HT1080 (cell line): ENCODE measurements around the gene LRCOL1. TPM values are rescaled to one million over a fixed set of nuclear protein-coding genes. Genes with fewer than 3 reads are reported as not detected.
"Not testable (repeated sequence)": the region's sequence is repeated elsewhere in the genome, so short reads cannot be mapped to it uniquely, and the experiment has no call there.

Source experiments
- DNase-seq: peaks from one replicate; pipeline ENCODE4 v3.0.0-alpha.2; 2015; ENCODE audit warnings: low read depth
- total RNA-seq: library from RNA; depleted of rRNA; stranded (reverse); fragments of >200 nt; shearing (Covaris generic); gene quantifications from 2 replicates; pipeline ENCODE4 v1.2.3, GENCODE V29; 2014

Gene LRCOL1
- total RNA-seq, 1 experiment from 2014 or later: not detected

DNA sequence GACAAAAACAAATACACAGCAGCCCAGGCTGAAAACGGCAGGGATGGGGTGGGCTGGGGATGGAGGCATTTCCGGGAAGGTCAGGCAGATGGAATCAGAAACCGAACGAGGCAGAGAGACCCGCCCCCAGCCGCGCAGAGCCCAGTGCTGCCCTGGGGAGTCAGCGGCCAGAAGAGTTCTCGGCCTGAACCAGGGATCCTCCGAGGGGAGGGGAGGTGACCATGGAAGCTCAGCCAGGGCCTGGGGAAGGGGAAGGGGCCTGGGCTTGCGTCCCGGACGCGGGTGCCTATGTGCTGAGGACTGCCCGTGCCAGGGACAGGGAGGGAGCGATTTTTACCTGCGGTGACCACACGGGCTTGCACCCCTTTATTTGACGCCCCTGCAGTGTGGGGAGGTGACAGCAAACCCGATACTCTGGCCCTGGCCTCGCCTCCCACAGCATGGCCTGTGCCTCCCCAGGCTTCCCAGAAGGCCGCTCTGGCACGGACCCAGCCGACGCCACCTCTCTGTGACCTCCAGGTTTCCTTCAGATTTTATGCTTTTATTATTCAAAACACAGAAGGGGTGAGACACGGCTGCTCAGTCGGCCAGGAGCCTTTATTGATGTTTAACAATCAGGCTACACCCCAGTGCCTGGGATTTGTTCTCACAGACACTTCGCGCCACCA lies 7.7 kb downstream of the LRCOL1 start:
- no peak for DNase-seq

DNA sequence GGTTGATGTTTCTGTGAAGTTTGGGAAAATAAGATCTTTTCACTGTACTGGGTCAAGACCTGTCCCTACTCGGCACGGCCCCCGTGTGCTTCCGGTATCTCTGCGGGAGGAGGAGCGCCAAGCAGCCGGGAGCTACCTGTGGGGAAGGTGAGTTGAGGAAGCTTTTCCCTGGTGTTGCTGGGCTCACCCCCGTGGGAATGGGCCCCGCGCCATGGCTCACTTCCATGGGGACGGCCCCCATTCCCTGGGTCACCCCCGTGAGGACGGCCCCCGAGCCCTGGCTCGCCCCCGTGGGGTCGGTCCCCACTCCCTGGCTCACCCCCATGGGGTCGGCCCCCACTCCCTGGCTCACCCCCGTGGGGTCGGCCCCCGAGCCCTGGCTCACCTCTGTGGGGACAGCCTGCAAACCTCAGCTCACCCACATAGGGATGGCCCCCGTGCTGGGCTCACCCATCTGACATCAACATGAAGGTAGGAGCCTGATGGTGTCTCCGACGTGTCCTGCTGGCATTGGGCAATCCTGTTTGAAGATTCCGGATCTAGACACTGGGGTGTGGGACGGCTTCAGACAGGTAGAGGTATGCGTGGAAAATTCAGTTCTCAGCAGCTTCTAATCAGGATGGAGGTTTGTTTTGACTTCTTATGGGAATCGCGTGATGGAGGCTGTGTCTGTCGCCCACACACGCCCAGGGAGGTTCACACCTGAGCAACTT lies 9.1 kb downstream of the LRCOL1 start:
- no peak for DNase-seq

DNA sequence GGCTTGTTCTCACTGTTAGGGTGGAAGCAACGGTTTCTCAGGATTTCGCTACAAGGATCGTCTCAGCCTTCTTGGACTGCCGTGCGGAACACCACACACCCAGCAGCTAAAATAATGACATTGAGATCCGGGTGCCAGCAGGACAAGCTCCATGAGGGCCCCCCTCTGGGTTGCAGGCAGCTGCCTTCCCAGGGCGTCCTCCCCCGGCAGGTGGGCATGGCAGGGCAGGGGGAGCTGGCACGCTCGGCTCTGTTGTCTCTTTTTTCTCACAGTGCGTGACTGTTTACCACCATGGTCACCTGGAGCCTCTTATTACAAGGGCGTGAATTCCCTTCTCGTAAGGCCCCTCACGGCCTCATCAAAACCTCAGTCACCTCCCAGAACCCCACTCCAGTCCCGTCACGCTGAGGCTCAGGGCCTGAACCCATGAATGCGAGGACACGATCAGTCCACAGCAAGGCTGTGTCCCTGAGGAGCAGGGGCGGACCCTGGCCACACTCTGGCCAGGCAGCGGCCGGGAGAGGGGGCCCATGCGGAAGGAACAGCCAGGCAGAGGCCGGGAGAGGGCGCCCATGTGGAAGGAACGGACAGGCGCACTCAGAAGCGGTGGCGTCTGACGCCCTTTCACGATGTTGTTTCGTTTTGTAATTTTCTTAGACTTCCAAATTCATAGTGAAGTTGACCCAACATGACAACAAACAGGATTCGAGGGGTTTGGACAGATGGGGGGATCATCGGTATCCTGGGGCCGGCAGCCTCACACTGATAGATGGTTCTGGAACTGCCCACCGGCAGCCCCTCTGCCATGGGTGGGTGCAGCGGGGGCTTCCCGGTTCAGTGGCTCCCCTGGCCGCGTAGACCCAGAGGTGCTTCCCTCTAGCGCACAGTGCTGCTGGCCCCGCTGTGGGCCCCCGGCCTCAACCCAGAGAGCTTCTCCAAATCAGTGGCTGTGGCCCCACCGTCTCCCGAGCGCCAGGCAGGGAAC lies 10.0 kb downstream of the LRCOL1 start:
- peak; percentile 59 for DNase-seq

DNA sequence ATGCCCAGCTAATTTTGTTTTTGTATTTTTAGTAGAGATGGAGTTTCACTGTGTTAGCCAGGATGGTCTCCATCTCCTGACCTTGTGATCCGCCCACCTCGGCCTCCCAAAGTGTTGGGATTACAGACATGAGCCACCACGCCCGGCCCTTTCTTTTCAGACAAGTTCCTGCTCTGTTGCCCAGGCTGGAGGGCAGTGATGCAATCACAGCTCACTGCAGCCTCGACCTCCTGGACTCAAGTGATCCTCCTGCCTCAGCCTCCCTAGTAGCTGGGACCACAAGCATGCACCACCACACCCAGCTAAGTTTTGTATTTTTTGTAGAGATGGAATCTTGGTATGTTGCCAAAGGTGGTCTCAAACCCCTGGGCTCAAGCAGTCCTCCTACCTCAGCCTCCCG lies 10.9 kb downstream of the LRCOL1 start:
- DNase-seq: not testable (repeated sequence)

DNA sequence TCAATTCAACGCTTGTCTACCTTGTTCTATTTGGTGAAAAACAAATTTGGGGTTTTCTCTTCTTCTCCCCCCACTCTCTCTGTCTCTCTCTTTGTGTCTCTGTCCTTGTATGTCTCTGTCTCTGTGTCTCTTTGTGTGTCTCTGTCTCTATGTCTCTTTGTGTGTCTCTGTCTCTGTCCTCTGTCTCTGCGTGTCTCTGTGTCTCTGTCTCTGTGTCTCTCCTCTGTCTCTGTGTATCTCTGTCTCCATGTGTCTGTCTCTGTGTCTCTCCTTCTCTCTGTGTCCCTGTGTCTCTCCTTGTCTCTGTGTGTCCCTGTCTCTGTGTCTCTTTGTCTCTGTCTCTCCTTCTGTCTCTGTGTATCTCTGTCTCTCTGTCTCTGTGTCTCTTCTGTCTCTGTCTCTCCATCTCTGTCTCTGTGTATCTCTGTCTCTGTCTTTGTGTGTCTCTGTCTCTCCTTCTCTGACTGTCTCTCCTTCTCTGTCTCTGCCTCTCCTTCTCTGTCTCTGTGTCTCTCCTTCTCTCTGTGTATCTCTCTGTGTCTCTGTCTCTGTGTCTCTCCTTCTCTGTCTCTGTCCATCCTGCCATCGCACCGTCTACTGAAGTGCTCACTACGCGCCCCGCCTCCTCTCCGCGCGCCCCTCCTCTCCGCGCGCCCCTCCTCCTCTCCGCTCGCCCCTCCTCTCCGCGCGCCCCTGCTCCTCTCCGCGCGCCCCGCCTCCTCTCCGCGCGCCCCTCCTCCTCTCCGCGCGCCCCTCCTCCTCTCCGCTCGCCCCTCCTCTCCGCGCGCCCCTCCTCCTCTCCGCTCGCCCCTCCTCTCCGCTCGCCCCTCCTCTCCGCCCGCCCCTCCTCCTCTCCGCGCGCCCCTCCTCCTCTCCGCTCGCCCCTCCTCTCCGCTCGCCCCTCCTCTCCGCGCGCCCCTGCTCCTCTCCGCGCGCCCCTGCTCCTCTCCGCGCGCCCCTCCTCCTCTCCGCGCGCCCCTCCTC lies 12.8 kb downstream of the LRCOL1 start:
- peak; percentile 30 for DNase-seq

DNA sequence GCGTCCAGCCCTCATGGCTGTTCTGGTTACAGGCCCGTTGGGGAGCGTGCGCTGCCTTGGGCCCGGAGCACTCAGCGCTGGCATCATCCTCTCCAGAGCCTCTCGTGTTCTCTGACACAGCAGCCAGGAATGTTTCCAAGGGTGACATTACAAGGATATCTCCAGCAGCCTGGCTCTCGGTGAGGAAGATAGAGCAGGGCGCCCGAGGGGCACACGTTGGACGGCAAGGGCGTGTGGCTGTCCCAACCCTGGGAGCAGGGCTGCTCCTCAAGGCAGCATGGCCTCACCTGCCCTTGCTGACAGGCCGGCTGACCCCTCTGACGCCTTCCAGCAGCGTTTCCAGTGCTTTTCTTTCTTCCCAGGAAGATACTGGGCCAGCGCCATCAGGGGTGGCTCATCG lies 14.4 kb downstream of the LRCOL1 start:
- DNase-seq: no peak

DNA sequence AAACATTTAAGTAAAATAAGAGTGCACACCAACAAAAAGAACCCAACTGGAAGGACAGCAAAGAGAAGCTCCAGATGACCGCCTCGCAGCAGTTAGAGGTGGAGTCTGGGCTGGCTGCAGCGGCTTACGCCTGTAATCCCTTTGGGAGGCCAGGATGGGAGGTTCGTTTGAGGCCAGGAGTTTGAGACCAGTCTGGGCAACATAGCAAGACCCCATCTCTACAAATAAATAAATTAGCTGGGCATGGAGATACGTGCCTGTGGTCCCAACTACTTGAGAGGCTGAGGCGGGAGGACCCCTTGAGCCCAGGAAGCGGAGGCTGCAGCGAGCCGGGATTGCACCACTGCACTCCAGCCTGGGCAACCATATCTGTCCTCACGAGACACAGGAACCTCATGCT lies 15.2 kb downstream of the LRCOL1 start:
- DNase-seq: no peak

DNA sequence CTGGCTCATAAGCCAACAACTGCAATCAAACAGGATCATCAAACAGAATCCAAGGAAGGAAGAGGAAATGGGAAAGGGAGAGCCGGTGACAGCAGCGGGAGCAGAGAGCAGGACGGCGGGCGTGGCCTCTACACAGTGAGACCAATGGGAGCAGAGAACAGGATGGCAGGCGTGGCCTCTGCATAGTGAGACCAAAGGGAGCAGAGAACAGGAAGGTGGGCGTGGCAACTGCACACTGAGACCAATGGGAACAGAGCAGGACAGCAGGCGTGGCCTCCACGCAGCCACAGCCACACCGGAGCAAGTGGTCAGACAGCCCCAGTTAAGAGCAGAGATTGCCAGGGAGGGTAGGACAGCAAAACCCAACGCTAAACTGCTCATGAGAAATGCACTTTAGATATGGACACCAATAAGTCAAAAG lies 16.4 kb downstream of the LRCOL1 start:
- peak; percentile 67 for DNase-seq

DNA sequence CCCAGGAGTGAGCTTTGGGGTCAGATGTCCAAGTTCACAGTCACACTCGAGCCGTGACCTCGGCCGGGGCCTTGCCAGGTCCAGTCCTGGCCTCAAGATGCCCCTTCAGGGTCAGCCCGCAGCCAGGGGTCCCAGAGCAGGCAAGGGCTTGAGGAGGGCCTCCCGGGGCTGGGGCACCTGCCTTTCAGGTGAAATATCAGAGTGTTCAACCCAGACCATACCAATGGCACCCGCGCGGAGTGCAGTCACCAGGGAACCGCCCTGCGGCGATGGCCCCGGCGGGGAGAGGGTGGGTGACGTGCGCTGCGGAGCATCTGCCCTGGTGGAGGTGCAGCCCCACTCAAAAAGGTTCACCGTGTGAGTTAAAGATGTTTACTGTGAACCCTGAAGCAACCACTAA lies 16.9 kb downstream of the LRCOL1 start:
- no peak for DNase-seq

DNA sequence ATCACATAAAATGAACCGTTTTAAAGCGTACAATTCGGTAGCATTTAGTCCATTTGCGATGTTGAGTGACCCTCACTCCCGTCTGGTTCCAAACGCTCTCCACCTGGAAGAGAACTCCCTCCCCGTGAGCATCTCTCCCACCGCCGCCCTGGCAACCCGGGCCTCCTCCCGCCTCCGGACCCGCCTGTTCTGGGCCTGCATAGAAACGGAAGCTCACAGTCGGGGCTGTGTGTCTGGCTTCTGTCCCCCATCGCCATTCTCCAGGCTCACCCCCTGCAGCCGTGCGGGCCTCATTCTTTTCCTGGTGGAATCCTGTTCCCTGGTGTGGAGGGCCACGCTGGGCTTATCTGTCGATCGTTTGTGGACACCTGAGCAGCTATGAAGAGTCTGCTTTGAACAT lies 17.3 kb downstream of the LRCOL1 start:
- no peak for DNase-seq

DNA sequence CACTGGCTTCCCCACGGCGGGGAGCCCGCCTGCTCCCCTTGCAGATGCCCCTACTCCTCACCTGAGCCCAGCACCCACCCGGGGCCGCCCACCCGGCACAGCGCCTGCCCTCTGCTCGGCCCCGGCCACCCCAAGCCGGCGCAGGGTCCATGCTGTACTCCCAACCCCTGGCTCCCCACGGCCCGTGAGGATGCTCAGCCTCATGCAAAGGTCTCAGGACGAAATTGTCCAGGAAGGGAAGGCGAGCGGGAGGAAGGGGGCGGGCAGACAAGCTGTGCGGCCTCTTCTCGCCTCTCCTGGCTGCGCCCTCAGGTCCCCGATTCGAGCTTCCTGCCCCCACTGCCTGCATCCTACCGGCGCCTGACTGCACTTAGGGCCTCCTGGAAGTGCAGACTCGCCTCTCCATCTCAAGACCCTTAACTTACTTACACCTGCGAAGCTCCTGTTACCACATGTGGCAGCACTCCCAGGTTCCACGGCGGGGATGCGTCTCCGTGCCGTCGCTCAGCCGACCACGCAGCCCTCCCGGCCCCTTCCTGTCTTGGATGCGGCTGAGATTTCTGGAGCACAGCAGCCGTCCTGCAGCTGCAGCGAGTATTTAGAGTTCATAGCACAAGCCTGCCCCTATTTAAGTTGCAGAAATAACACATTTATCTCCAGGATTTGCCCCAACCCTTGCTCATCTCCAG lies 18.0 kb downstream of the LRCOL1 start:
- DNase-seq: no peak

DNA sequence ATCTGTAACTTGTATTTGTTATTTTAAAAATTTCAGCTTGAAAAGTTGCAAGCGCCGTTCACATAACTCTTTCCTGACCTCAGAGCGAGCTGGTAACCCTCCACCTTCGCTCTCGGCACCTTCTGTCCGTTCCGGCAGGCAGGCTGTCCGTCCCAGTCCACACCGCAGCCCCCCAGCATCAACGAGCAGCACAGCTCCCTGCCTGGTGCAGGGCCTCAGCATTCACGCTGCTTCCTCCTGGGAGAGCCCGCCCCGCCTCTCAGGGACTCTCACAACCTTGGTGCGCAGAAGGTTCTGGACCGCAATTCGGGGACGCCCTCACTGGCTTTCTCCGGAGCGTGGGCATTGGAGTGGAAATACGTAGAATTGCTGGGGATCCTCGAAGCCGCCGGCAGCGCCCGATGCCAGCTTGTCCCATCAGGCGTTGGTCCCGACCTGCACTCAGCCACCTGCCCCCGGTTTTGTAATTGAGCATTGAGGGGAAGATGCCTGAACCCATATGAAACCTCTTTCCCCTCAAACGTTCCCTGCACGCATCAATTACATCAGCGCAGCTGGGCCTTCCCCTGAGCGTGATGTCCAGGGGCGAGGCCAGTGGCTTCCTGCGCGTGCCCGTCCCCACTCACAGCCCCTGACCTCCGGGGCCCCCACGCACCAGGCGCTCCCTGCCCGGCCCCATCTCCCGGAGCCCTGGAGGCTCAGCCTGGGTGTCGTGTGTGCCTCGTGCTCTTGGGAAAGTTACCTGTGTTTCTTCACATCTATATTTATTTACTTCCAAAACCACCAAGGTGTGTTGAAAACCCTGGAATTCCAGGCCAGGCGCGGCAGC lies 19.1 kb downstream of the LRCOL1 start:
- DNase-seq: no peak

DNA sequence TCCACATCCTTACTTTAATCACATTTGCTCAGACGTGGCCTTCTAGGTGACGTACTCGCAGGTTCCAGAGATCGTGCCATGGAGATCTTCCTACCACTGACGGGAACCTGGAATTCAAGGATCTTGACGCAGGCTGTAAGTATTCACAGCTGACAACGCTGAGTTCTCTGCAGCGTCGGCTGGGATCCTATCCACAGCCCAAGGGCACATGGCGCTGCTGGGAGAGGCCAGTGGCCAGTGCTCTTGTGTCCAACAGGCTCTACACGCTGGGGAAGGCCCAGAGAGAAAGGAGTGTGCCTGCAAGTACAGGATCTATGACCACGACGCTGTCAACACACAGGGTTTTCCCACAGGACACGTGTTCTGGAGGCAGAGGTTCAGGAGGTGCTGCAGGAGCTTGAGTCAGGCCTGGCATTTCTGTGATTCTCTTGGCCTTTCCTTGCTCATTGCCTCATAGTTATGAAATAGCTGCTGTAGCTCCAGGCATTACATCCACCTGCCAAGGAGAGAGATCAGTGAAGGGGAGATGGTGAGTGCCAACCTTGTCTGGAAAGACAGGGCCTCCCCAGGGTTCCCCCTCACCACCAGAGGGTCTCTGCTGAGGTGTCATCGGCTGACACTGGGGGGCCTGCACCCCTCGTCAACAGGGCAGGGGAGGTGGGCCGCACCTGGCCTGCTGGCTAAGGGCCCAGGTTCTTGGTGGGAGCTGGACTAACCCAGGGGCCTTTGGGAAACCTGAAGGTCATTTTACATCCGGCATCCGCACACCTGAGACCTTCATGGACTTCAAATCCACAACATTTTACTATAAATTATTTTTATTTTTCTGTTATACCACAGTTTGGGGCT lies 21.3 kb downstream of the LRCOL1 start:
- no peak for DNase-seq

DNA sequence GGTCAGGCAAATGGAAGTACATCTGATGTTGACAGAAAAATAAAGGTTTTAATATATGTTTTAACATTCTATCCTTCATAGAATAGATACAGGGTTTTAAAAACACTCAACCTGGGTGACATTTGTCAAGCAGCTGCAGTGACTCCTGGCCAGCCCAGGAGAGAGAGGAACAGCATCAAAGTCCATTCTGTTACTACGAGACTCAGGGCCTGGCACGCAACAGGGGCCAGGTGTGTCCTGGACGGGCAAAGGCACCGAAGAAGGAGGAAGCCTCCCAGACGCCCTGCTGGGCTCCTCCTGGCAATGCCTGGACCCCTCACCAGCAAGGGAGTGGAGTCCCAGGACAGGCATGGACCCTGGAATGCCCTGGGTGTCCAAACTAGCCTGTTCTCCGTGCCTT lies 22.1 kb downstream of the LRCOL1 start:
- DNase-seq: no peak

DNA sequence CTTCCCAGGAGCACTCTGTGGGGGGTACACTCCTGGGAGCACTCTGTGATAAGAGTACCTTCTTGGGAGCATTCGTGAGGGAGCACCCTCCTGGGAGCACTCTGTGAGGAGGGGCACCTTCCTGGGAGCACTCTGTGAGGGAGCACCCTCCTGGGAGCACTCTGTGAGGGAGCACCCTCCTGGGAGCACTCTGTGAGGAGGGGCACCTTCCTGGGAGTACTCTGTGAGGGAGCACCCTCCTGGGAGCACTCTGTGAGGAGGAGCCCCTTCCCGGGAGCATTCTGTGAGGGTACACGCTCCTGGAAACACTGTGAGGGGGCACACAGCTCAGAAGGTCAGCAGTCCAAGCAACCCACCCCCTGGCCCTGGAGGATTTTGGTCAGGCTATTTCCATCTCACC lies 22.6 kb downstream of the LRCOL1 start:
- no peak for DNase-seq

DNA sequence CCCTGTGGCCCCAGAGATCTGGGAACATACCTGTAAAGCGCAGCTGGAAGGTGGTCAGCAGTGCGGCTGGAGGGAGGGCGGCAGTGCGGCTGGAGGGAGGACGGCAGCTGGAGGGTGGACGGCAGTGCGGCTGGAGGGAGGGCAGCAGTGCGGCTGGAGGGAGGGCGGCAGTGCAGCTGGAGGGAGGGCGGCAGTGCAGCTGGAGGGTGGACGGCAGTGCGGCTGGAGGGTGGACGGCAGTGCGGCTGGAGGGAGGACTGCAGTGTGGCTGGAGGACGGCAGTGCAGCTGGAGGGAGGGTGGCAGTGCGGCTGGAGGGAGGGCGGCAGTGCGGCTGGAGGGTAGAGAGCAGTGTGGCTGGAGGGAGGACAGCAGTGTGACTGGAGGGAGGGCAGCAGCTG lies 23.5 kb downstream of the LRCOL1 start:
- no peak for DNase-seq

DNA sequence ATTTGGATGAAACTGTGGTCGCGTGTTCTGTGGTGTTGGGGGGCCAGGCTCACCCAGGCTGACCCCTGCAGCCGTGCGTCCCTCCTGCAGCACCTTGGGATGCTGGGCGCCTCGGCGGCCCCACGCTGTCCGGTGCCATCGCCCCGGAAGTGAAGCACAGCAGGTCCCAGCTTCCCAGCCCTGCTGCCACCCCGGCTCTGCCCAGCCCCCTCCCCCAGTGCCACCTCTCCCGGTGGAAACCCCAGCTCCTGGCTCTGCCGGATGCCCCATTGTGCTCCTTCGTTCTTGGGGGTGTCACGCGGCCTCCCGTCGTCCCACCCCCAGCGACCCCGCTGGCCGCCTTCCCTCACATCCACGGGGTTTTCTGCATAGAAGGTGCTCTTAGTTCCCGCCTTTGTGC lies 25.2 kb downstream of the LRCOL1 start:
- no peak for DNase-seq

DNA sequence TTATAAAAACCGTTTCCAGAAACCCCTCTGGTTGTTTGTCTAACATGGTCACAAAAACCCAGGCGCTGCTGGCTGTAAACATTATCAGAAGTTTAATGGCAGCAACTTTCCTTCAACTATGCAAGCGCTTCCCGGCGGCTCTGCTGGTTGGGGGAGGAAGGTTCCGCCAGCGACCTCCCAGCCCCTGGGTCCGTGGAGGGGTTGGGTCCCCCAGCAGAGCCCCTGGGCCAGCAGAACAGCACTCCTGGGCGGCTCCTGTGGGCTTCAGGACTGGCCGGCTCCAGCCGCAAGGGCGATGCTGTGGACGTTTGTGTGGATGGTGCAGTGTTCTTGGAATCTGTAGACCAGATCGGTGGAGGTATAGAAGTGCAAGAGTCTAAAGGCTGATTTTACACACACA lies 26.0 kb downstream of the LRCOL1 start:
- DNase-seq: no peak
